HG02840 (cell line): ENCODE results near the gene PPP6R2.

Experiments
- ATAC-seq: cut with Tn5 transposase; IDR thresholded peaks from one replicate; pipeline ENCODE4 v1.9.1; 2021; ENCODE audit warnings: mild to moderate bottlenecking, moderate library complexity, moderate number of reproducible peaks; ENCODE audit not compliant: unreplicated experiment, low FRiP score

The PPP6R2 gene

GRCh38 chr22:50304528-50305392 is 38.4 kb upstream of the PPP6R2 start:
- ATAC-seq: no peak

- ATAC-seq: no peak
Observed at GRCh38 chr22:50305393-50305922, 37.7 kb upstream of the PPP6R2 start.

- ATAC-seq: no peak
Observed at GRCh38 chr22:50305923-50306566, 37.1 kb upstream of the PPP6R2 start.

GRCh38 chr22:50306753-50307749 is 36.1 kb upstream of the PPP6R2 start, which contains the start of gene PLXNB2:
Gene PLXNB2, minus strand, starts transcription at chr22:50307646. Its CDS starts 17,062 bp downstream, at chr22:50290584.
- ATAC-seq: no peak

GRCh38 chr22:50307890-50308596 is 35.1 kb upstream of the PPP6R2 start:
- no peak for ATAC-seq

- ATAC-seq: no peak
Observed at GRCh38 chr22:50308597-50308935, 34.6 kb upstream of the PPP6R2 start.

GRCh38 chr22:50308986-50309600 is 34.0 kb upstream of the PPP6R2 start:
- ATAC-seq: no peak

GRCh38 chr22:50309601-50309991 is 33.5 kb upstream of the PPP6R2 start:
- no peak for ATAC-seq

GRCh38 chr22:50310031-50310722 is 33.0 kb upstream of the PPP6R2 start:
- ATAC-seq: no peak

- ATAC-seq: no peak
Observed at GRCh38 chr22:50310949-50311444, 32.1 kb upstream of the PPP6R2 start.

GRCh38 chr22:50311606-50312351 is 31.3 kb upstream of the PPP6R2 start:
- no peak for ATAC-seq

GRCh38 chr22:50312371-50312770 is 30.8 kb upstream of the PPP6R2 start:
- ATAC-seq: no peak

GRCh38 chr22:50313021-50313420 is 30.1 kb upstream of the PPP6R2 start:
- ATAC-seq: no peak

GRCh38 chr22:50313600-50313999 is 29.5 kb upstream of the PPP6R2 start:
- ATAC-seq: no peak

GRCh38 chr22:50314081-50314454 is 29.1 kb upstream of the PPP6R2 start:
- no peak for ATAC-seq

- peak; percentile 72 for ATAC-seq
Observed at GRCh38 chr22:50314455-50315288, 28.5 kb upstream of the PPP6R2 start.
